NB4 (cell line): ENCODE data around the gene TMA7B.

Source experiments
- POLR2A ChIP-seq: IDR thresholded peaks from 2 replicates; pipeline ENCODE4 v1.6.1; 2011; ENCODE audit warnings: mild to moderate bottlenecking; ENCODE audit not compliant: insufficient read length; ENCODE audit errors: extremely low read depth
- TF ChIP-seq, protein P1 (sequence below): IDR thresholded peaks from one replicate; pipeline ENCODE4 v1.5.1; 2012; ENCODE audit warnings: low read depth, low read length

- TF ChIP-seq, protein P1, sequence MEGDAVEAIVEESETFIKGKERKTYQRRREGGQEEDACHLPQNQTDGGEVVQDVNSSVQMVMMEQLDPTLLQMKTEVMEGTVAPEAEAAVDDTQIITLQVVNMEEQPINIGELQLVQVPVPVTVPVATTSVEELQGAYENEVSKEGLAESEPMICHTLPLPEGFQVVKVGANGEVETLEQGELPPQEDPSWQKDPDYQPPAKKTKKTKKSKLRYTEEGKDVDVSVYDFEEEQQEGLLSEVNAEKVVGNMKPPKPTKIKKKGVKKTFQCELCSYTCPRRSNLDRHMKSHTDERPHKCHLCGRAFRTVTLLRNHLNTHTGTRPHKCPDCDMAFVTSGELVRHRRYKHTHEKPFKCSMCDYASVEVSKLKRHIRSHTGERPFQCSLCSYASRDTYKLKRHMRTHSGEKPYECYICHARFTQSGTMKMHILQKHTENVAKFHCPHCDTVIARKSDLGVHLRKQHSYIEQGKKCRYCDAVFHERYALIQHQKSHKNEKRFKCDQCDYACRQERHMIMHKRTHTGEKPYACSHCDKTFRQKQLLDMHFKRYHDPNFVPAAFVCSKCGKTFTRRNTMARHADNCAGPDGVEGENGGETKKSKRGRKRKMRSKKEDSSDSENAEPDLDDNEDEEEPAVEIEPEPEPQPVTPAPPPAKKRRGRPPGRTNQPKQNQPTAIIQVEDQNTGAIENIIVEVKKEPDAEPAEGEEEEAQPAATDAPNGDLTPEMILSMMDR: no peak
- no peak for TF ChIP-seq POLR2A
Measured at GRCh38 chr22:39958009-39958711, 2.0 kb upstream of the TMA7B start.
